T-helper 2 cell treated with Interferon-gamma antibody and Interleukin-4, amounts not matched to agents 5 μg/mL and 100 μg/mL, for 36 hours (primary cell): ENCODE results near the gene GPR87.

Experiments
- DNase-seq: peaks from one replicate; pipeline ENCODE4 v3.0.0; 2021; ENCODE audit warnings: low spot score
- H3K27ac Mint-ChIP-seq: one replicate; pipeline ENCODE4 v1.8.0; 2021; ENCODE audit warnings: mild to moderate bottlenecking, mixed read lengths
- H3K27me3 Mint-ChIP-seq: one replicate; pipeline ENCODE4 v1.8.0; 2021; ENCODE audit warnings: low read depth, mixed read lengths
- H3K36me3 Mint-ChIP-seq: one replicate; pipeline ENCODE4 v1.8.0; 2021; ENCODE audit warnings: low read depth, mixed read lengths
- H3K4me1 Mint-ChIP-seq: one replicate; pipeline ENCODE4 v1.8.0; 2021; ENCODE audit warnings: low read depth, mixed read lengths
- H3K4me3 Mint-ChIP-seq: one replicate; pipeline ENCODE4 v1.8.0; 2022; ENCODE audit warnings: mild to moderate bottlenecking, moderate library complexity, mixed read lengths
- H3K9me3 Mint-ChIP-seq: one replicate; pipeline ENCODE4 v1.8.0; 2021; ENCODE audit warnings: mixed read lengths

Gene GPR87

GRCh38 chr3:151328298-151328995 is 11.8 kb upstream of the GPR87 start:
- H3K36me3 Mint-ChIP-seq, result no peaks in the 10 kb centered on the region

GRCh38 chr3:151327571-151328198 is 11.1 kb upstream of the GPR87 start:
- Mint-ChIP-seq H3K4me1 (peaks cover 14% of the 10 kb centered on the region), H3K27ac (no peak overlapping the region), H3K9me3 (no peaks in the 10 kb centered on the region), H3K36me3 (no peaks in the 10 kb centered on the region), H3K4me3 (no peak overlapping the region), H3K27me3 (peaks cover 4% of the 10 kb centered on the region)
- DNase-seq, result no peak

More at GRCh38 chr3:151328298-151328995, 11.8 kb upstream of the GPR87 start:
- H3K27me3 Mint-ChIP-seq, result peaks cover 4% of the 10 kb centered on the region
- no peak overlapping the region for H3K27ac Mint-ChIP-seq
- H3K9me3 Mint-ChIP-seq, result no peaks in the 10 kb centered on the region
- H3K4me1 Mint-ChIP-seq, result peaks cover 19% of the 10 kb centered on the region
- H3K4me3 Mint-ChIP-seq, result peak overlapping the region; percentile 44
- no peak for DNase-seq

- DNase-seq, result no peak
- Mint-ChIP-seq H3K4me1 (peaks cover 27% of the 10 kb centered on the region), H3K4me3 (no peak overlapping the region), H3K27me3 (no peaks in the 10 kb centered on the region), H3K36me3 (no peaks in the 10 kb centered on the region), H3K9me3 (no peaks in the 10 kb centered on the region), H3K27ac (no peak overlapping the region)
Measured at GRCh38 chr3:151322511-151322910, 5.9 kb upstream of the GPR87 start.

DNA sequence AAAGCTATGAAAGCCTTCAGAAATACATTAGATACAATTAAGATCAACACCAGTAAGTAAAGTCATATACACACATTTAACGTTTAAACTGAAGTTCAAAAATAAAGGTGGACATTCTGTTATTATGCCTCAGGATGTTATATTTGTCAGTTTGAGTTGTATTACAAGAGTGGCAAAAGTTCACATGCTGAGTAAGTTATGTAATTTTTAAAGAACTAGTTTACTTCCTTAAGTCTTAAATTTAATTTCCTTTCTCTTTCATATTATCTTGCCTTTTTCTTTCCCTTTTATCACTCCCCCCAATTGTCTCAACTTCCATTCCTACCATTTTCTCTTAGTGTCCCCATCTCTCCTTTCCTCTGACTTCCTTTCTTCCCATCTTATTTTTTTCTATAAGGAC is 4.9 kb upstream of the GPR87 start:
- Mint-ChIP-seq H3K4me3 (no peak overlapping the region), H3K27ac (no peak overlapping the region), H3K4me1 (peaks cover 27% of the 10 kb centered on the region), H3K27me3 (no peaks in the 10 kb centered on the region), H3K9me3 (no peaks in the 10 kb centered on the region), H3K36me3 (no peaks in the 10 kb centered on the region)
- DNase-seq, result no peak

DNA sequence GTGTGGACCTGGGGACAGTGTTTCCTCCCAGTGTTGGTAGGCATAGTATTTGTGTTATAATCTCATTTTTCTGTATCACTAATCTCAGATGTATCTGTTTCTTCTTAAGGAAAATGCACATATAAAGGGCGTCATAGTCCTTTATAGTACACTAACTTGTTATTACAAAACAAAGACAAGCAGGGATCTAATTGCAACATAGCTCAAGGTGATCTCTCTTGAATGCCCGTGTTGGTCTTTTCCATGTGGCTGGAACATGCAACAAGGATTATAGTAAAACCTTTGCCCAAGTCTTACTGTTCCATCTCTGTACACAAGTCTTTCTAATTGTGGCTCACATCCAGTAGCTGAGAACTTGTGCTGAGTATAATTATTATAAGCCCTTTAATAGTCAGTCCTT is 3.5 kb upstream of the GPR87 start:
- Mint-ChIP-seq H3K4me3 (no peak overlapping the region), H3K27me3 (no peaks in the 10 kb centered on the region), H3K27ac (no peak overlapping the region), H3K36me3 (no peaks in the 10 kb centered on the region), H3K4me1 (peaks cover 39% of the 10 kb centered on the region), H3K9me3 (no peaks in the 10 kb centered on the region)
- DNase-seq, result no peak

DNA sequence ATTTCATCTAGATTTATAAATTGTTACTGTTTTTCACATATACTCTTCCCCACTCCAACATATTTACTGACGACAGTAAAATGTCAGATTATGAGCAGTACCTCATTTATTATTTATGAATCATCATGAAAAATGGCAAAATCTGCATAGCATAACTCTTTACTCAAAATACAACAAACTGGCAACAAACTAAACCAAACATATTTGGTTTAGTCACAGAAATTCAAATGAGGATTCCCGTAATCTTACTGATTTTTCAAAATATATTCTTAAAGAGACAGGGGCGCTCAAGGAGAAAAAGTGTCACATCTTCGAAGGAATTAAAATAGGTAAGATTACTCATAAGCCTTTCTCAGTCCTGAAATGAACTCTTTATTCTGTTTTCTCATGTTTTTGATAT is 3.0 kb upstream of the GPR87 start:
- Mint-ChIP-seq H3K27me3 (no peaks in the 10 kb centered on the region), H3K36me3 (no peaks in the 10 kb centered on the region), H3K4me3 (no peak overlapping the region), H3K27ac (no peak overlapping the region), H3K4me1 (peaks cover 42% of the 10 kb centered on the region), H3K9me3 (no peaks in the 10 kb centered on the region)
- DNase-seq, result no peak

DNA sequence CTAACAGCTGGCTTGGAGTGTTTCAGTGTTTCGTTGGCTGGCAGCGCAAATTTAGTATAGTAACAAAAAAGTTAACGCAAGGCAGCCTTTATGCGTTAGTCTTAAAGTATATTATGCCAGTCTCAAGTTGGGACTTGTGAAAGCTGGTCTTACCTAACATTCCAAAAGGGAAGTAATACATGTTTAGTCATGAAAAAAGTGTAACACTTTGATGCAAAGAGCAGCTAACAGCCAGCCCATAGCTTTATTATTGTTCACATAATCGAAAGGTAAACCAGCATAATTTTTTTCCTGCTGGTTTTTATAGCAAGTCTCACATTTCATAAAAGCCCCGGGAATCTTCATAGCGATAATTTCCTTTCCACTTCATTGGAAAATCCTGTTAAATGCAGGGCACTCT is 2.4 kb upstream of the GPR87 start:
- Mint-ChIP-seq H3K4me1 (peaks cover 40% of the 10 kb centered on the region), H3K9me3 (no peaks in the 10 kb centered on the region), H3K27me3 (no peaks in the 10 kb centered on the region), H3K4me3 (no peak overlapping the region), H3K27ac (no peak overlapping the region), H3K36me3 (no peaks in the 10 kb centered on the region)
- no peak for DNase-seq

DNA sequence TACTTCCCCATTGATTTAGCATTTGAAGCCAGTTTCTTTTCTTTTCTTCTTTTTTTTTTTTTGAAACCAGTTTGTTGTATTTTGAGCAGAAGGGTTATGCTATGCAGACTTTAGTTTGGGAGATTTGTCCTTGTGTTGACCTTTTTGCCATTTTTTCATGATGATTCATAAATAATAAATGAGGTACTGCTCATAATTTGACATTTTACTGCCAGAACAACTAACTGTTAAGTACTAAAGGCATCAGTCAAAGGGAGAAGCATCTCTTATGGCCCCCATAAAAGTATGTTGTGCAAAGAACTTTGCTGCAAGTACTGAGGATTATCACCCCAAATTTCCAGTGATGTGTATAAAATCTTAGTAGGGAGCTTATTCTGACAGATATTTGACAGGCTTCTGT is 1.7 kb upstream of the GPR87 start:
- Mint-ChIP-seq H3K36me3 (no peaks in the 10 kb centered on the region), H3K4me1 (peaks cover 40% of the 10 kb centered on the region), H3K4me3 (no peak overlapping the region), H3K9me3 (no peaks in the 10 kb centered on the region), H3K27me3 (no peaks in the 10 kb centered on the region), H3K27ac (no peak overlapping the region)
- no peak for DNase-seq

DNA sequence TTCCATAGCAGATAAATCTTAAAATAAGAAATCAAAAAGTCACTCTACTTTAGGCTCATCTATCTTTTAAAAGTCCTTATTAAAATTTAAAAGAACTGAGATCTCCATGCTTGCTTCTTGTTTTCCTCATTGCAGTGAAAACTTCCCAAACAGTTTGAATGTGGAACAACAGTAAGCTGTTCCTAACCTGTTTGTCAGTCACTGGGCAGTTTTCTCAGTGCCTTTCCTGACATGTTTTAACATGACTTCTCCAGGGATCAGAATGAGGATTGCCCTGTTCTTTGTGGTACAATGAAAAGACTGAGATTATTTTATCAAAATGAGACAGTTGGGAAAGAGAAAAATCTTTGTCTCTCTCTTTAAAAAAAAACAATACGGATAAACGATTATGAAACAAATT is 774 bp downstream of the GPR87 start:
- H3K27ac Mint-ChIP-seq, result no peak overlapping the region
- no peaks in the 10 kb centered on the region for H3K27me3 Mint-ChIP-seq

DNA sequence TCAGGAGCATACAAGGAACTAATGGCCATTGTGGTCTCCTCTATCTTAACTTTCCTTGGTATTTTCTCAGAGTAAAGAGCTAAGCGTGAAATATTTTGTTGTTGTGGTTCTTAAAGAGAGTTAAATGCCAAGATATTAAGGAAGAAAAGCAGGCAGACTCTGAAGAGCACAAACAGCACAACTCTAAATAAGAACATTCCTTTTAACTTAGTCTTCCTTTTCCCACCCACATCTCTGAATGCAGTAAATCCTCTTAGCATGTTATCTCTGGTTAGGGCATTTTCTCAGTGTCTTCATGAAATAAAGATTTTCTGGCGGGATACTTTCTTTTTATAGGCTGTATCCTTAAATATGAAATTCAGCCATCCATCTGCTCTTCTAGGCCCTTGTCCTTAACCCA is 1.5 kb downstream of the GPR87 start:
- H3K27ac Mint-ChIP-seq, result no peak overlapping the region
- no peaks in the 10 kb centered on the region for H3K27me3 Mint-ChIP-seq
- no peaks in the 10 kb centered on the region for H3K9me3 Mint-ChIP-seq
- H3K36me3 Mint-ChIP-seq, result no peaks in the 10 kb centered on the region
- H3K4me3 Mint-ChIP-seq, result no peak overlapping the region
- H3K4me1 Mint-ChIP-seq, result peaks cover 28% of the 10 kb centered on the region
- DNase-seq, result no peak

More for the DNA sequence above, 774 bp downstream of the GPR87 start:
- DNase-seq, result no peak
- H3K36me3 Mint-ChIP-seq, result no peaks in the 10 kb centered on the region
- no peaks in the 10 kb centered on the region for H3K9me3 Mint-ChIP-seq
- peak overlapping the region; percentile 7 for H3K4me3 Mint-ChIP-seq
- H3K4me1 Mint-ChIP-seq, result peaks cover 33% of the 10 kb centered on the region

- no peaks in the 10 kb centered on the region for H3K27me3 Mint-ChIP-seq
- DNase-seq, result no peak
- peaks cover 22% of the 10 kb centered on the region for H3K4me1 Mint-ChIP-seq
- H3K36me3 Mint-ChIP-seq, result no peaks in the 10 kb centered on the region
- no peak overlapping the region for H3K27ac Mint-ChIP-seq
- no peak overlapping the region for H3K4me3 Mint-ChIP-seq
- H3K9me3 Mint-ChIP-seq, result no peaks in the 10 kb centered on the region
Measured at GRCh38 chr3:151314593-151314992, 2.0 kb downstream of the GPR87 start.

GRCh38 chr3:151314137-151314536 is 2.5 kb downstream of the GPR87 start:
- H3K27ac Mint-ChIP-seq, result no peak overlapping the region
- DNase-seq, result no peak
- H3K4me1 Mint-ChIP-seq, result peaks cover 24% of the 10 kb centered on the region
- H3K4me3 Mint-ChIP-seq, result no peak overlapping the region
- H3K27me3 Mint-ChIP-seq, result no peaks in the 10 kb centered on the region
- H3K9me3 Mint-ChIP-seq, result no peaks in the 10 kb centered on the region
- H3K36me3 Mint-ChIP-seq, result no peaks in the 10 kb centered on the region

GRCh38 chr3:151312972-151313371 is 3.6 kb downstream of the GPR87 start:
- Mint-ChIP-seq H3K27ac (no peak overlapping the region), H3K36me3 (no peaks in the 10 kb centered on the region), H3K9me3 (no peaks in the 10 kb centered on the region), H3K27me3 (no peaks in the 10 kb centered on the region), H3K4me1 (peaks cover 28% of the 10 kb centered on the region), H3K4me3 (no peak overlapping the region)
- no peak for DNase-seq

- H3K4me3 Mint-ChIP-seq, result no peak overlapping the region
- H3K4me1 Mint-ChIP-seq, result peaks cover 40% of the 10 kb centered on the region
- H3K9me3 Mint-ChIP-seq, result no peaks in the 10 kb centered on the region
- DNase-seq, result no peak
- H3K27ac Mint-ChIP-seq, result no peak overlapping the region
- H3K36me3 Mint-ChIP-seq, result no peaks in the 10 kb centered on the region
- H3K27me3 Mint-ChIP-seq, result no peaks in the 10 kb centered on the region
Measured at GRCh38 chr3:151309566-151309965, 7.1 kb downstream of the GPR87 start.
